ENCODE measurements around the gene GPBP1L1.

Gene GPBP1L1

DNA sequence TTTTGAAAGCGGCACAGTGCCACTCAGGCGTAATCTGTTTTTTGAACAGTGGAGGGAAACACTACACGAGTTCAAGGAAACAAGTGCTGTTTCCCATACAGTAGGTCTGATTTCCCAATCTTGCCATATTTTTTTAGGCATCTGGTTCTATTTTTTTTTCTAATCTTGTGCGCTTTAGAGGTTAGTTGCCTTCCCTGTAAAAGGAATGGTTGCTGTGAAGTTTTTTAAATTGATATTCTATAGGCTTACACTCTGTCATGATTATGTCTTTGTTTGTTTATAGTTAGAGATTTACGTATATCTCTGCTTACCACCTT, 101.3 kb downstream of the GPBP1L1 start:
- DNase-seq = no peak

DNA sequence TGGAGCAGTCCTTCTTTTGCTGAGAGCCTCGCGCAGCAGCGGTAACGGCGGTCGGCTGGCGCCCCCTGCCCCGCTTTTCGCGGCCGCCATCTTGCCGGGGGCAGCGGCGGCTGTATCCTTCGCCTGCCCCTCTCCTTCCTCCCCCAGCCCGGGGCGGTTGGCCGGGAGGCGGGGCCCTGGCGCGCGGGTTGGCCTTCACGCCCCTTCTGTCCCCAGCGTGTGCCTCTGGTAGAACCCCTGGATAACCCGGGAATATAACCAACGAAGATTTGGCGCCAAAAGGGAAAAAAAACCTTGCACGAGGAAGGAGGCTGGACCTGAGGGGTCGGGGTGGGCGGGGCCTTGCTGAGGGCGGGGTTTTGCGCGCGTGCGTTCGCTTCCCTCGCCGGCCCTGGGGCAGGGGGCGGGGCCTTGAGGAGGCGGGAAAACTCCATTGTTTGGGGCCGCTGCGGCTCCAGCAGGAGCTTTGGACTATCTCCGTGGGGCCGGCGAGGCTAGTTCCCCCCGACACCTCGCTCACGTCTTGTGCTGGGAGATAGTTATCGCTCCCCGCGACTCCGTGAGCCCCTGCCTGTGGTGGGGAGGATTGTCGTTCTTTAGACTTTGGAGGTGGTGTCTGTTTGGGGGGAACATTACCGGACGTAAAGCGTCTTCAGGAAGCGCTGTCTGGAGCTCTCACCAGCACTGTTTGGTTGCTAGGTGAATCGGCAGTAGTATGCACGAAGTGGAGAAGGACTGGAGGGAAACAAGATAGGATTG, 101.8 kb downstream of the GPBP1L1 start:
- DNase-seq = peak; percentile 96

DNA sequence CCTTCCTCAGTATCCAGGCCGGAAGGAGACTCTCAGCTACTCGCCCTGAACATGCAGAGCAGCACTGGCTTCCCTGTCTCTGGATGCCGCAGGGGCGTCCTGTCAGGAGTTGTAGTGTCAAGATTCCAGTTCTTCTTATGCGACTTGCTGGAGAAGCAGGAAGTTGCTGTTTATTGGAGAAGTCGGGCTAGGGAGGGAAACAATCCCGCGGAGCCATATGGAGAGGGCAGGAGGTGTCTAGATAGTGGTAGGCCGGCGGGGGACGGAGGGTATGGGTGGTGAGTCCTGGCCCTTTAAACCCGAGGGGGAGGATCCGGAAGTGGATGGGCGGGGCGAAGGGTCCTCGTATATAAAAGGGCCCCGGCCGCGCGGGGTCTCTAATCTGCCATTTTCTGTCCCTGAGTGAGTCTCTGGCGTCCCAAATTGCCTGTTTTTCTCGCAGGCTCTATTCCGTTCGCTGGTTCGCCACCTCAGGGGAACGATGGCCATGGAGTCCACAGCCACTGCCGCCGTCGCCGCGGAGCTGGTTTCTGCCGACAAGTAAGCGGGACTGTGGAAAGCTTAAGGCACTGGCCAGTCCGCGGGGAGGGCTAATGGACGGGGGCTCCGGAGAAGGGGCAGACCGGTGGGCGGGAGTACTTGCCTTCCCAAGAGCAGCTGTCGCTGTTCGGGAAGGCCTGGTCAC, 102.5 kb downstream of the GPBP1L1 start, which contains the start of gene NASP:
TSS of gene NASP (plus strand) at position 376 of the 685 bp plus-strand sequence. CDS start at position 482, 106 bp downstream.
- peak; percentile 91 for DNase-seq

DNA sequence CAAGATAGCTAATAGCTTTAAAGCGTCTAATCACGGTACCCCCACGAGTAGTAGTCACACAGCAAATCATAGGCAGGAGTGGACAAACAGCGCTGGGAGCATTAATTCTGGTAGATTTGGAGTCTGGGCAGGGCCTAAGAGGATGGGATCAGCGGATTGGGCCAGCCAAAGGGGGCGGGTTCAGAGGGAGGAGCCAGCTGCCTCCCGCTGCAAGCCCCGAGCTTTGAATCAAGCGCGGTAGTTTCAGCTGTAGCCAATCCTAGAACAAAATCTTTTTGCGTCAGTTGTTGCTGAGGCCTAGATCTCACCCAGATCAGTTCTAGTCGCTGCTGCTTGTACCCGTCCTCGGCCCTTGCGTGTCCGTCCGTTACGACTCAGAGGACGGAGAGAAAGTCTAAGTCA, 103.1 kb downstream of the GPBP1L1 start:
- DNase-seq = peak; percentile 99

Data from hematopoietic multipotent progenitor cell treated with erythropoietin and hydrocortisone succinate and interleukin-3 and kit ligand, for 6 days (in vitro differentiated cells).